OCI-LY7 (cell line): ENCODE measurements around the gene TNS3. TPM values are rescaled to one million over a fixed set of nuclear protein-coding genes. Genes with fewer than 3 reads are reported as not detected.

Experiments used
- BruUV-seq: library from RNA; stranded (reverse); fragments of 400-500 nt; replicated peaks from 2 replicates; lab custom pipeline; 2021; lab: Mats Ljungman, UMichigan
- CTCF ChIA-PET: fragments of 300-600 bp; sonication (Branson Sonifier 250); formaldehyde crosslinking; loops from one replicate; lab custom pipeline; 2022; ENCODE audit warnings: antibody characterized with exemption; ENCODE audit not compliant: unreplicated experiment; lab: Charles Lee
- POLR2A ChIA-PET: fragments of 300-600 bp; sonication (Branson Sonifier 250); formaldehyde crosslinking; loops from one replicate; lab custom pipeline; 2022; ENCODE audit warnings: antibody characterized with exemption; lab: Charles Lee
- DNase-seq: peaks from one replicate; pipeline ENCODE4 v3.0.0-alpha.2; 2015; ENCODE audit warnings: low spot score
- H2AFZ ChIP-seq: fragments of 200-600 bp; sonication (generic), shearing (Covaris generic); 2 replicates; pipeline ENCODE4 v1.6.1; 2014; ENCODE audit warnings: mild to moderate bottlenecking, antibody characterized with exemption, low read length, moderate library complexity
- H3K27ac ChIP-seq: fragments of 200-600 bp; sonication (generic); 2 replicates; pipeline ENCODE4 v1.5.1; 2014; ENCODE audit warnings: mixed run types, low read depth, mild to moderate bottlenecking, moderate library complexity, low read length, inconsistent platforms; ENCODE audit not compliant: poor library complexity, severe bottlenecking
- H3K36me3 ChIP-seq: fragments of 200-600 bp; sonication (generic); 2 replicates; pipeline ENCODE4 v1.6.1; 2014; ENCODE audit warnings: mild to moderate bottlenecking, antibody characterized with exemption, low read length, moderate library complexity, mixed read lengths; ENCODE audit not compliant: insufficient read depth
- H3K4me1 ChIP-seq: fragments of 200-600 bp; sonication (generic); 2 replicates; pipeline ENCODE4 v1.5.1; 2014; ENCODE audit warnings: mild to moderate bottlenecking, low read length; ENCODE audit not compliant: insufficient read depth, poor library complexity, severe bottlenecking
- H3K4me2 ChIP-seq: fragments of 200-600 bp; sonication (generic); 2 replicates; pipeline ENCODE4 v1.6.1; 2014; ENCODE audit warnings: mild to moderate bottlenecking, low read length
- H3K4me3 ChIP-seq: fragments of 200-600 bp; sonication (generic); 2 replicates; pipeline ENCODE4 v1.5.1; 2014; ENCODE audit warnings: mild to moderate bottlenecking, low read depth, low read length; ENCODE audit not compliant: poor library complexity, severe bottlenecking
- H3K79me2 ChIP-seq: fragments of 200-600 bp; sonication (generic); 2 replicates; pipeline ENCODE4 v1.6.1; 2016; ENCODE audit warnings: low read depth, mild to moderate bottlenecking, low read length, moderate library complexity, mixed read lengths; ENCODE audit not compliant: insufficient read depth
- H3K9me2 ChIP-seq: fragments of 200-600 bp; sonication (generic); 2 replicates; pipeline ENCODE4 v1.6.1; 2016; ENCODE audit warnings: mild to moderate bottlenecking, low read length, mixed read lengths; ENCODE audit not compliant: insufficient read depth
- H3K9me3 ChIP-seq: fragments of 200-600 bp; sonication (generic); 2 replicates; pipeline ENCODE4 v1.6.1; 2014; ENCODE audit warnings: mild to moderate bottlenecking, mixed run types, low read length, mixed read lengths
- H4K20me1 ChIP-seq: fragments of 200-600 bp; sonication (generic); 2 replicates; pipeline ENCODE4 v1.6.1; 2014; ENCODE audit warnings: mild to moderate bottlenecking, antibody characterized with exemption, low read length, moderate library complexity, mixed read lengths; ENCODE audit not compliant: insufficient read depth
- CTCF ChIP-seq: fragments of 200-600 bp; sonication (generic); conservative IDR thresholded peaks from 2 replicates; pipeline ENCODE4 v1.5.1; 2014; ENCODE audit warnings: mild to moderate bottlenecking, antibody characterized with exemption, low read length, moderate library complexity, mixed read lengths
- EZH2phosphoT487 ChIP-seq: fragments of 200-600 bp; sonication (generic); IDR thresholded peaks from 2 replicates; pipeline ENCODE4 v1.6.1; 2018; ENCODE audit warnings: low read depth, borderline replicate concordance, mild to moderate bottlenecking, mixed run types, antibody characterized with exemption, low read length, moderate library complexity, mixed read lengths
- intact Hi-C: fragments of 100-400 bp; cut with micrococcal nuclease; formaldehyde crosslinking; loops from one replicate; pipeline ENCODE4 v1.10.0; 2022; ENCODE audit not compliant: unreplicated experiment
- total RNA-seq, 2 experiments: library from RNA; depleted of rRNA in 1 of 2; stranded (reverse); fragments of >200 nt in 1 of 2; shearing (Covaris generic) in 1 of 2; gene quantifications; 2 replicates each; pipeline ENCODE4 v1.2.3, GENCODE V29; 2014 to 2022

TNS3 gene
- total RNA-seq, 2 experiments from 2014 or later = 9.5 to 42.1 TPM

- Histone ChIP-seq H3K9me2 (no peaks in the 10 kb centered on the region), H3K4me3 (no peak overlapping the region), H3K4me1 (no peaks in the 10 kb centered on the region), H4K20me1 (no peaks in the 10 kb centered on the region), H3K4me2 (no peak overlapping the region), H3K27ac (no peak overlapping the region), H2AFZ (no peak overlapping the region), H3K36me3 (no peaks in the 10 kb centered on the region), H3K79me2 (no peaks in the 10 kb centered on the region), H3K9me3 (no peaks in the 10 kb centered on the region)
- no peak for DNase-seq
- intact Hi-C loops = no loop called here
- ChIA-PET CTCF (interaction anchor here (0.6 kb wide), 1 partner anchor 17 kb away, joined by 3 read pairs; no protein-coding TSS in a partner anchor), POLR2A (interaction anchor here (0.6 to 1.4 kb wide), 2 partner anchors 10 to 488 kb away, joined by 4 to 5 read pairs; no protein-coding TSS in a partner anchor)
- TF ChIP-seq CTCF (no peak), EZH2phosphoT487 (no peak)
- BruUV-seq = no TSS peak
These were observed 246.1 kb downstream of the TNS3 start for GRCh38 chr7:47335557-47336471.

GRCh38 chr7:47335071-47335470 is 246.8 kb downstream of the TNS3 start:
- H3K9me2 ChIP-seq = no peaks in the 10 kb centered on the region
- no peaks in the 10 kb centered on the region for H3K4me1 ChIP-seq
- TF ChIP-seq EZH2phosphoT487 (no peak), CTCF (no peak)
- H3K36me3 ChIP-seq = no peaks in the 10 kb centered on the region
- intact Hi-C loops = no loop called here
- no peak overlapping the region for H3K27ac ChIP-seq
- H3K9me3 ChIP-seq = no peaks in the 10 kb centered on the region
- no peak overlapping the region for H3K4me3 ChIP-seq
- no peak for DNase-seq
- H3K4me2 ChIP-seq = no peak overlapping the region
- H4K20me1 ChIP-seq = no peaks in the 10 kb centered on the region
- H3K79me2 ChIP-seq = no peaks in the 10 kb centered on the region
- ChIA-PET POLR2A (interaction anchor here (0.7 kb wide), 1 partner anchor 1132 kb away, joined by 3 read pairs; no protein-coding TSS in a partner anchor), CTCF (interaction anchor here (0.6 kb wide), 1 partner anchor 18 kb away, joined by 3 read pairs; no protein-coding TSS in a partner anchor)
- no peak overlapping the region for H2AFZ ChIP-seq
- BruUV-seq = no TSS peak

- Histone ChIP-seq H3K36me3 (no peaks in the 10 kb centered on the region), H2AFZ (no peak overlapping the region), H3K27ac (no peak overlapping the region), H3K9me2 (no peaks in the 10 kb centered on the region), H3K9me3 (no peaks in the 10 kb centered on the region), H3K79me2 (no peaks in the 10 kb centered on the region), H3K4me3 (no peak overlapping the region), H3K4me1 (no peaks in the 10 kb centered on the region), H4K20me1 (no peaks in the 10 kb centered on the region), H3K4me2 (no peak overlapping the region)
- TF ChIP-seq CTCF (no peak), EZH2phosphoT487 (no peak)
- DNase-seq = no peak
- POLR2A ChIA-PET = no interaction called here
- CTCF ChIA-PET = no interaction called here
- intact Hi-C loops = no loop called here
- BruUV-seq = no TSS peak
These were observed 248.0 kb downstream of the TNS3 start for GRCh38 chr7:47333959-47334358.
